ENCODE measurements around the gene ITPR1. TPM values are rescaled to one million over a fixed set of nuclear protein-coding genes. Genes with fewer than 3 reads are reported as not detected.

The ITPR1 gene
- total RNA-seq, 1 donor: 16.4 TPM

DNA sequence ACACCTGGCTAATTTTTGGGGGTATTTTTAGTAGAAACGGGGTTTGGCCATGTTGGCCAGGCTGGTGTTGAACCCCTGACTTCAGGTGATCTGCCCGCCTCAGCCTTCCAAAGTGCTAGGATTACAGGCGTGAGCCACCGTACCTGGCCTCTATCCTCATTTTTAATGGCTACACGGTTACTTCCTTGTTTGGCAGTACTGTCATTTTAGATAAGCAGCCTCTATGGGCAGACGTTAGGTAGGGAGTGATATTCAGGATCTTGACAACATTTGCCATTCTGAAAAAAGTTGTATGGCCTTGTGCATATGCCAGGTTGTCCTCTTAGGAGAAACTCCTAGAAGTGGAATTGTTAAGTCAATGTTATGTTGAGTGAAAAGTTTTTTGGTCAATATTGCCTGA lies 141.7 kb downstream of the ITPR1 start:
- TF ChIP-seq, protein P1, sequence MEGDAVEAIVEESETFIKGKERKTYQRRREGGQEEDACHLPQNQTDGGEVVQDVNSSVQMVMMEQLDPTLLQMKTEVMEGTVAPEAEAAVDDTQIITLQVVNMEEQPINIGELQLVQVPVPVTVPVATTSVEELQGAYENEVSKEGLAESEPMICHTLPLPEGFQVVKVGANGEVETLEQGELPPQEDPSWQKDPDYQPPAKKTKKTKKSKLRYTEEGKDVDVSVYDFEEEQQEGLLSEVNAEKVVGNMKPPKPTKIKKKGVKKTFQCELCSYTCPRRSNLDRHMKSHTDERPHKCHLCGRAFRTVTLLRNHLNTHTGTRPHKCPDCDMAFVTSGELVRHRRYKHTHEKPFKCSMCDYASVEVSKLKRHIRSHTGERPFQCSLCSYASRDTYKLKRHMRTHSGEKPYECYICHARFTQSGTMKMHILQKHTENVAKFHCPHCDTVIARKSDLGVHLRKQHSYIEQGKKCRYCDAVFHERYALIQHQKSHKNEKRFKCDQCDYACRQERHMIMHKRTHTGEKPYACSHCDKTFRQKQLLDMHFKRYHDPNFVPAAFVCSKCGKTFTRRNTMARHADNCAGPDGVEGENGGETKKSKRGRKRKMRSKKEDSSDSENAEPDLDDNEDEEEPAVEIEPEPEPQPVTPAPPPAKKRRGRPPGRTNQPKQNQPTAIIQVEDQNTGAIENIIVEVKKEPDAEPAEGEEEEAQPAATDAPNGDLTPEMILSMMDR (IDR thresholded peaks at IDR 0.05; ENCODE audit: insufficient read depth, low read depth, low read length): no peak
- H3K4me3 ChIP-seq (ENCODE audit: low read depth, low read length): no peak overlapping the region
- no peak for DNase-seq (ENCODE audit: low read depth)

DNA sequence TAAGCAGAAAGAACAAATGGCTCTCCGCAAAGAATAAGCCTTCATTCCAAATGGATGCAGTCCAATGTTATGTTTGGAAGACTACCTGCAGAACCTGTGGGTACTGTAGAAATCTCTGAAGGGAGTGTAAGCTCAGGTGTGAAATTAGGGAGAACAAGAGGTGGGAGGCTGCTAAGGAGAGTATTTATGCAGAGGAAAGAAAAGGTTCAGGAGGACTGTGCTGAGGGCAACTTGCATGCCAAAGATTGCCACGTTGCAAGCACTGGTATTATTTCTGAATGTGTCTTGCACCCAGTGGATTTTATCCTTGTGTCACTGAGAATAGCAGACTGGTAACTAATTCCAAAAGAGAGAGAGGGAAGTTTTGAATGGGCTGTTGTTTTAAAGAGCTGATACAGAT lies 144.1 kb downstream of the ITPR1 start:
- DNase-seq (ENCODE audit: low read depth): no peak
- no peak overlapping the region for H3K4me3 ChIP-seq (ENCODE audit: low read depth, low read length)
- TF ChIP-seq, protein P1 (IDR thresholded peaks at IDR 0.05; ENCODE audit: insufficient read depth, low read depth, low read length): no peak

GRCh38 chr3:4641863-4642563 lies 148.9 kb downstream of the ITPR1 start:
- TF ChIP-seq, protein P1 (IDR thresholded peaks at IDR 0.05; ENCODE audit: insufficient read depth, low read depth, low read length): no peak
- no peak for DNase-seq (ENCODE audit: low read depth)
- H3K4me3 ChIP-seq (ENCODE audit: low read depth, low read length): no peak overlapping the region

- TF ChIP-seq, protein P1 (IDR thresholded peaks at IDR 0.05; ENCODE audit: insufficient read depth, low read depth, low read length): no peak
- no peak for DNase-seq (ENCODE audit: low read depth)
Measured at GRCh38 chr3:4642611-4643010, 149.5 kb downstream of the ITPR1 start.

DNA sequence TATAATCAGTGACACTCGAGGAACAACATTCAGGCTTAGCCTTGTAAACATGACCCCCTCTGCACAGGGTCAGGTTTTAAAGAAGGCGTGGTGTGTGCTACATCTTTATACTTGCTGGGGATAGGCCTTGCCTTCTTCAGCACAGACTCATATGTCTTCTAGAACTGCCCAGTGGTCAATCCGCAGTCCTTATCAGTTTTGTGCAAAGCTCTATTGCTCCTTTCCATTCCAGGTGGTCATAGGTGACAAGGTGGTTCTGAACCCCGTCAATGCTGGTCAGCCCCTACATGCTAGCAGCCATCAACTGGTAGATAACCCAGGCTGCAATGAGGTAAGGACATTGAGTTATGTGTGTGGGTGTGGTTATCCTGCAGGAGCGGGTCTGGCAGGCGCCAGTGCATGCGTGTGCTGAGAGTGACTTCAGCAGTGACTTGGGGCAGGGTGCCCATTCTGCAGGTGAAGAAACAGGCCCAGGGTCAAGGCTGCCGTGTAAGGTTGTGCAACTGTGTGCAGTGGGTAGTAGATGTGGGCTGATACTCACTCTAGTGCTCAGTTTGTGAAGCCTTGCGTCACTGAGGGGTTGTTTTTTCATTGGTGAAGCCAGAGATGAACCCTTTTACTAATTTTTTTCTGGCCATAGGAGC lies 150.9 kb downstream of the ITPR1 start:
- TF ChIP-seq, protein P1 (IDR thresholded peaks at IDR 0.05; ENCODE audit: insufficient read depth, low read depth, low read length): no peak
- DNase-seq (ENCODE audit: low read depth): no peak

More at GRCh38 chr3:4642611-4643010, 149.5 kb downstream of the ITPR1 start:
- H3K4me3 ChIP-seq (ENCODE audit: low read depth, low read length): no peak overlapping the region

DNA sequence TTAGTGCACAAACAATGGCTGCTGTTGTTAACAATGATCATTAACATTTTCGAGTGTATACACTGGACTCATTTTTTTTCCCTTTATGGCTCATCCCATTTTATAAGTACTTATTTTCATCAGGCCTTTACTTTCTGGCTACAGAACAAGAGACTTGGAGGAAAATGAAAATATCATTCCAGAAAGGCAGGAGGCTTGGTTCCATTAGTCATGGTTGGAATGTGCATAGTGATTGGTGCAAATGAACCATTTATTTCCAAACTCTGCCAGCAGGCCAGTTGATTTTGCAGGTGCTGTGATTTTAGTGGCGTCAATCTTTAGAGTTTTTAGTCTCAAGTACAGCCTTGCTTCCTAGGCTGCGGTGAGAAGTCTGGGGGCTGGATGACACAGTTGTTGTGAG lies 151.8 kb downstream of the ITPR1 start:
- DNase-seq (ENCODE audit: low read depth): peak; percentile 3

More for the DNA sequence above, 150.9 kb downstream of the ITPR1 start:
- H3K4me3 ChIP-seq (ENCODE audit: low read depth, low read length): no peak overlapping the region

More for the DNA sequence above, 151.8 kb downstream of the ITPR1 start:
- no peak overlapping the region for H3K4me3 ChIP-seq (ENCODE audit: low read depth, low read length)
- TF ChIP-seq, protein P1 (IDR thresholded peaks at IDR 0.05; ENCODE audit: insufficient read depth, low read depth, low read length): no peak

All from fibroblast of villous mesenchyme (primary cell).